Activated naive CD4-positive, alpha-beta T cell treated with anti-CD3 and anti-CD28 coated beads, Interleukin-2, amount 50 U/mL, for 16 hours (primary cell): Measurements from ENCODE around the gene ZCCHC8.

Experiments used
- DNase-seq: peaks from one replicate; pipeline ENCODE4 v3.0.0-alpha.2; 2020

The ZCCHC8 gene

DNA sequence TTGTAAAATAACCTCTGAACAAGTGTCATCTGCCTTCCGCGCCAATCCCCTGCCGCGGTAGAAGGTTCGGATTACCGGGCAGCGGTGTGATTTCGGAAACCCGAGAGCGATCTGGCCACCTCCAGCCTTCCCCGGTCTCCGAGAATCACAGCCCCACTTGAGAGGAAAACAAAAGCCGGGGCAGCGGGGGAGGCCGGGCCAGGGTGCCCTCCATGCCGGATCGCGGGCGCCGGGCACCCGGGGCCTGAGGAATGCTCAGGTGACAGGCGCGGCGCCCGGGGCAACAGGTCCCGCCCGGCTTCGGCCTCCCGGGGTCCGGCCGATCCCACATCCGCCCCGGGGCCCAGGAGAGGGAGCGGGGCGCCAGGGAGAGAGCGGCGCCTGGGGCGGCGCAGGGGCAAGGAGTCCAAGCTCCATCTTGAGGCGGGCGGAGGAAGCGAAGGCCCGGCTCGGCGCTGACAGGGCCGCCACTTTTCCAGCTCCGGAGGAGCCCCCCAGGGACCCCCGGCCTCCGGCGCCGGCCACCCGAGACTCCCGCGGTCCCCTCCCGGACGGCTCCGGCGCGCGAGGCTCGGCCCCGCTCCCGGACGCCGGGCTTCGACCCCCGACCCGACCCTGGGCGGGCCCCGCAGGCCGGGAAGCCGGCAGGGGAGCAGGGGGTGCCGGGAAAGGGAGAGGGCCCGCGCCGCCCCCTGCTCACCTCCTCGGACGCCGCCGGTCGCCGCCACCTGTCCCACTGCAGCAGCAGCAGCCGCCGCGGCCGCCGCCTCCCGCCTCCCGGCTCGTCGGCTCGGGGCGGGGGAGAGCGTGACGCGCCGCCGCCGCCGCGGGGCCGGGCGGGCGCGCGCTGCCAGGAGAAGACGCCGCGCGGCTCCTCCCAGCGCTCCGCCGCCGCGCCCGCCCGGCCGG lies 78.7 kb downstream of the ZCCHC8 start, which contains the start of gene CLIP1:
Gene CLIP1 (minus strand): TSS at position 849 of the 909 bp plus-strand sequence. CDS start 42,217 bp downstream, outside the sequence.
- DNase-seq: peak; percentile 65
